Motor neuron (in vitro differentiated cells): Measurements from ENCODE around the gene HSPH1. TPM values are rescaled to one million over a fixed set of nuclear protein-coding genes. Genes with fewer than 3 reads are reported as not detected.

Source experiments
- ATAC-seq, 8 experiments: fragments of 200-7000 bp; cut with Tn5 transposase; replicated peaks in 6 of 8; 2 replicates each; pipeline ENCODE4 v1.8.0; 2021; ENCODE audit warnings: mild to moderate bottlenecking in 8 of 8, moderate library complexity in 8 of 8
- H3K27ac ChIP-seq, 2 donors: fragments of 250-450 bp; sonication (Bioruptor Pico); 2 replicates each; pipeline ENCODE4 v1.9.0; 2021; ENCODE audit warnings: antibody characterized with exemption in 2 of 2, mild to moderate bottlenecking in 2 of 2, moderate library complexity in 1 of 2
- H3K4me1 ChIP-seq, 2 donors: fragments of 250-450 bp; sonication (Bioruptor Pico); replicated peaks in 1 of 2; 2 replicates each; pipeline ENCODE4 v1.6.1; 2021; ENCODE audit warnings: antibody characterized with exemption in 2 of 2, mild to moderate bottlenecking in 2 of 2, moderate library complexity in 1 of 2
- H3K4me3 ChIP-seq, 5 donors: fragments of 250-450 bp; sonication (Bioruptor Pico); 2 replicates each; pipeline ENCODE4 v1.9.0; 2021; ENCODE audit warnings: antibody characterized with exemption in 5 of 5, mild to moderate bottlenecking in 5 of 5, moderate library complexity in 4 of 5
- WGBS, 10 experiments: fragments of 450-650 bp; shearing (Covaris generic); methylation state at CpG; one replicate each; pipeline ENCODE4 v1.0.0; 2022; 5-methylcytosine and 5-hydroxymethylcytosine counted together
- in situ Hi-C, 9 experiments: fragments of 400-800 bp; cut with MboI; loops; one replicate each; pipeline ENCODE4 v1.15.0; 2021; ENCODE audit warnings: low sequenced_read_pairs in 9 of 9, low pct_unique_long_range_greater_than_20kb in 2 of 9; ENCODE audit not compliant: unreplicated experiment in 9 of 9
- total RNA-seq, 8 experiments: library from RNA; unstranded; fragments of 300-600 nt; gene quantifications; 2 replicates each; pipeline versions ENCODE4 v1.2.3 to v1.2.4, GENCODE V29; 2022

The HSPH1 gene
- total RNA-seq, 8 experiments from 2014 or later, result 34.9 to 129 (median 89.0) TPM

- WGBS, 10 experiments, result 70 to 100% (median 94%) methylated on average over 1 to 3 of the region's 3 CpGs; no CpG with 5 or more reads in 1 of the 10 experiments
- in situ Hi-C loops, result no loop called here
- ATAC-seq, result no peak
- peaks cover 3 to 5% of the 10 kb centered on the region in 2 donors for H3K4me1 ChIP-seq
- H3K27ac ChIP-seq, result no peak overlapping the region
- H3K4me3 ChIP-seq, result no peak overlapping the region
Observed at GRCh38 chr13:31172001-31172400, 10.3 kb upstream of the HSPH1 start.

- Histone ChIP-seq H3K27ac (no peak overlapping the region), H3K4me3 (no peak overlapping the region), H3K4me1 (peaks cover 3 to 5% of the 10 kb centered on the region in 2 donors)
- 42 to 100% (median 89%) methylated on average over 1 to 9 of the region's 11 CpGs; no CpG with 5 or more reads in 1 of the 10 experiments for WGBS, 10 experiments
- in situ Hi-C loops, result no loop called here
- ATAC-seq, result no peak
Observed at GRCh38 chr13:31168736-31169135, 7.0 kb upstream of the HSPH1 start.

GRCh38 chr13:31168166-31168565 lies 6.5 kb upstream of the HSPH1 start:
- Histone ChIP-seq H3K27ac (peak overlapping the region in 1 of 2 donors; percentile 26), H3K4me1 (peaks cover 3 to 5% of the 10 kb centered on the region in 2 donors), H3K4me3 (no peak overlapping the region)
- in situ Hi-C loops, result no loop called here
- 0 to 78% (median 32%) methylated on average over 1 to 2 of the region's 2 CpGs for WGBS, 10 experiments
- peak in 3 of 8 experiments; percentile 66 to 85 (median 84) for ATAC-seq

- H3K4me3 ChIP-seq, result no peak overlapping the region
- H3K4me1 ChIP-seq, result peaks cover 3 to 5% of the 10 kb centered on the region in 2 donors
- no peak for ATAC-seq
- in situ Hi-C loops, result no loop called here
- H3K27ac ChIP-seq, result no peak overlapping the region
Observed at GRCh38 chr13:31167490-31167889, 5.8 kb upstream of the HSPH1 start.

- ATAC-seq, result no peak
- in situ Hi-C loops, result no loop called here
- Histone ChIP-seq H3K4me3 (no peak overlapping the region), H3K4me1 (peaks cover 3 to 5% of the 10 kb centered on the region in 2 donors), H3K27ac (no peak overlapping the region)
- 27 to 90% (median 60%) methylated on average over 1 to 2 of the region's 3 CpGs; no CpG with 5 or more reads in 4 of the 10 experiments for WGBS, 10 experiments
Observed at GRCh38 chr13:31166591-31166990, 4.9 kb upstream of the HSPH1 start.

GRCh38 chr13:31162151-31163008 lies 676 bp upstream of the HSPH1 start:
- H3K4me1 ChIP-seq, result peaks cover 10 to 12% of the 10 kb centered on the region in 2 donors
- H3K27ac ChIP-seq, result peak overlapping the region; percentile 79 to 92
- WGBS, 10 experiments, result 0 to 4% (median 2%) methylated on average over 4 to 30 of the region's 34 CpGs
- peak overlapping the region; percentile 66 to 98 (median 71) for H3K4me3 ChIP-seq
- ATAC-seq, result peak; percentile 82 to 91 (median 87)
- in situ Hi-C loops, result no loop called here

- ATAC-seq, result peak; percentile 4 to 31 (median 12)
- H3K4me3 ChIP-seq, result peak overlapping the region; percentile 66 to 98 (median 71)
- in situ Hi-C loops, result no loop called here
- WGBS, 10 experiments, result 0 to 4% (median 0%) methylated on average over 2 to 19 of the region's 51 CpGs; no CpG with 5 or more reads in 2 of the 10 experiments
- H3K4me1 ChIP-seq, result peaks cover 10 to 12% of the 10 kb centered on the region in 2 donors
- H3K27ac ChIP-seq, result peak overlapping the region; percentile 68 to 90
Observed at GRCh38 chr13:31160857-31161556, 697 bp downstream of the HSPH1 start.

- WGBS, 10 experiments, result 63 to 100% (median 82%) methylated on average over 1 to 4 of the region's 4 CpGs; no CpG with 5 or more reads in 1 of the 10 experiments
- H3K4me3 ChIP-seq, result peak overlapping the region in 3 of 5 donors; percentile 66 to 78 (median 70)
- in situ Hi-C loops, result no loop called here
- no peak for ATAC-seq
- H3K27ac ChIP-seq, result no peak overlapping the region
- H3K4me1 ChIP-seq, result peaks cover 10 to 12% of the 10 kb centered on the region in 2 donors
Observed at GRCh38 chr13:31159306-31159705, 2.4 kb downstream of the HSPH1 start.

GRCh38 chr13:31154939-31155338 lies 6.8 kb downstream of the HSPH1 start:
- WGBS, 10 experiments, result 85 to 100% (median 100%) methylated on average over 1 to 2 of the region's 2 CpGs
- no peak overlapping the region for H3K4me3 ChIP-seq
- in situ Hi-C loops, result no loop called here
- no peak for ATAC-seq
- peaks cover 10 to 12% of the 10 kb centered on the region in 2 donors for H3K4me1 ChIP-seq
- H3K27ac ChIP-seq, result no peak overlapping the region

GRCh38 chr13:31151837-31152236 lies 9.9 kb downstream of the HSPH1 start:
- H3K4me1 ChIP-seq, result no peaks in the 10 kb centered on the region
- no peak for ATAC-seq
- 94 to 100% (median 100%) methylated on average over 1 to 3 of the region's 3 CpGs for WGBS, 10 experiments
- in situ Hi-C loops, result no loop called here
- H3K27ac ChIP-seq, result no peak overlapping the region
- no peak overlapping the region for H3K4me3 ChIP-seq

GRCh38 chr13:31150315-31150985 lies 11.3 kb downstream of the HSPH1 start:
- ATAC-seq, result no peak
- in situ Hi-C loops, result no loop called here
- no peak overlapping the region for H3K27ac ChIP-seq
- H3K4me1 ChIP-seq, result no peaks in the 10 kb centered on the region
- H3K4me3 ChIP-seq, result no peak overlapping the region
- WGBS, 10 experiments, result 83 to 100% (median 98%) methylated on average over 1 to 4 of the region's 4 CpGs

GRCh38 chr13:31149604-31150003 lies 12.1 kb downstream of the HSPH1 start:
- H3K4me3 ChIP-seq, result no peak overlapping the region
- H3K27ac ChIP-seq, result no peak overlapping the region
- in situ Hi-C loops, result no loop called here
- ATAC-seq, result no peak
- H3K4me1 ChIP-seq, result no peaks in the 10 kb centered on the region
- WGBS, 10 experiments, result 83 to 100% (median 100%) methylated on average over 1 to 2 of the region's 2 CpGs; no CpG with 5 or more reads in 2 of the 10 experiments

- no peak for ATAC-seq
- Histone ChIP-seq H3K4me3 (no peak overlapping the region), H3K27ac (no peak overlapping the region), H3K4me1 (no peaks in the 10 kb centered on the region)
- WGBS, 10 experiments, result 73 to 100% (median 96%) methylated on average over 1 to 4 of the region's 4 CpGs
- in situ Hi-C loops, result no loop called here
Observed at GRCh38 chr13:31145417-31145816, 16.3 kb downstream of the HSPH1 start.
